HEK293T (cell line): Measurements from ENCODE around the gene UPF2.

Source experiments
- ARNT ChIP-seq: fragments of 450-650 bp; IDR thresholded peaks from 2 replicates; pipeline ENCODE4 v1.6.1; 2017; ENCODE audit warnings: mild to moderate bottlenecking
- BHLHE40 ChIP-seq: fragments of 450-650 bp; IDR thresholded peaks from 2 replicates; pipeline ENCODE4 v1.6.1; 2016; ENCODE audit warnings: mild to moderate bottlenecking, moderate library complexity, borderline replicate concordance
- CTBP1 ChIP-seq: fragments of 450-650 bp; IDR thresholded peaks from 2 replicates; pipeline ENCODE4 v1.6.1; 2016; ENCODE audit warnings: borderline replicate concordance
- ELF4 ChIP-seq: fragments of 450-650 bp; IDR thresholded peaks from 2 replicates; pipeline ENCODE4 v1.6.1; 2017; ENCODE audit warnings: antibody characterized with exemption
- FOXA1 ChIP-seq: fragments of 450-650 bp; IDR thresholded peaks from 2 replicates; pipeline ENCODE4 v1.6.1; 2016; ENCODE audit warnings: mild to moderate bottlenecking
- FOXK2 ChIP-seq: fragments of 450-650 bp; IDR thresholded peaks from 2 replicates; pipeline ENCODE4 v1.6.1; 2016; ENCODE audit warnings: mild to moderate bottlenecking
- FOXM1 ChIP-seq: fragments of 450-650 bp; IDR thresholded peaks from 2 replicates; pipeline ENCODE4 v1.6.1; 2017; ENCODE audit warnings: mild to moderate bottlenecking, borderline replicate concordance
- HDGF ChIP-seq: fragments of 450-650 bp; IDR thresholded peaks from 2 replicates; pipeline ENCODE4 v1.6.1; 2017; ENCODE audit warnings: antibody characterized with exemption, borderline replicate concordance
- NFRKB ChIP-seq: fragments of 450-650 bp; IDR thresholded peaks from 2 replicates; pipeline ENCODE4 v1.6.1; 2016; ENCODE audit warnings: mild to moderate bottlenecking, moderate library complexity
- PKNOX1 ChIP-seq: fragments of 450-650 bp; IDR thresholded peaks from 2 replicates; pipeline ENCODE4 v1.6.1; 2016
- SP1 ChIP-seq: fragments of 450-650 bp; IDR thresholded peaks from 2 replicates; pipeline ENCODE4 v1.6.1; 2017
- SUZ12 ChIP-seq: fragments of 450-650 bp; IDR thresholded peaks from 2 replicates; pipeline ENCODE4 v1.6.1; 2016; ENCODE audit warnings: mild to moderate bottlenecking
- TARDBP ChIP-seq: fragments of 450-650 bp; IDR thresholded peaks from 2 replicates; pipeline ENCODE4 v1.6.1; 2016
- ZNF384 ChIP-seq: fragments of 450-650 bp; IDR thresholded peaks from 2 replicates; pipeline ENCODE4 v1.6.1; 2016

GRCh38 chr10:11910102-11910501 lies 132.5 kb downstream of the UPF2 start:
- TF ChIP-seq ARNT (no peak), SUZ12 (no peak), FOXK2 (no peak), BHLHE40 (no peak), SP1 (no peak), FOXM1 (no peak), ZNF384 (no peak), PKNOX1 (no peak), HDGF (no peak), TARDBP (no peak), ELF4 (no peak), NFRKB (no peak), CTBP1 (no peak), FOXA1 (no peak)
